NCI-H460 (cell line): ENCODE data around the gene CDH23. TPM values are rescaled to one million over a fixed set of nuclear protein-coding genes. Genes with fewer than 3 reads are reported as not detected.

Experiments
- DNase-seq: peaks from one replicate; pipeline ENCODE4 v3.0.0-alpha.2; 2016; ENCODE audit warnings: low read depth; ENCODE audit errors: extremely low read depth
- total RNA-seq: library from RNA; depleted of rRNA; stranded (reverse); fragments of >200 nt; shearing (Covaris generic); gene quantifications from 2 replicates; pipeline ENCODE4 v1.2.3, GENCODE V29; 2014

Gene CDH23
- total RNA-seq, 1 experiment from 2014 or later, result under 0.01 TPM

DNA sequence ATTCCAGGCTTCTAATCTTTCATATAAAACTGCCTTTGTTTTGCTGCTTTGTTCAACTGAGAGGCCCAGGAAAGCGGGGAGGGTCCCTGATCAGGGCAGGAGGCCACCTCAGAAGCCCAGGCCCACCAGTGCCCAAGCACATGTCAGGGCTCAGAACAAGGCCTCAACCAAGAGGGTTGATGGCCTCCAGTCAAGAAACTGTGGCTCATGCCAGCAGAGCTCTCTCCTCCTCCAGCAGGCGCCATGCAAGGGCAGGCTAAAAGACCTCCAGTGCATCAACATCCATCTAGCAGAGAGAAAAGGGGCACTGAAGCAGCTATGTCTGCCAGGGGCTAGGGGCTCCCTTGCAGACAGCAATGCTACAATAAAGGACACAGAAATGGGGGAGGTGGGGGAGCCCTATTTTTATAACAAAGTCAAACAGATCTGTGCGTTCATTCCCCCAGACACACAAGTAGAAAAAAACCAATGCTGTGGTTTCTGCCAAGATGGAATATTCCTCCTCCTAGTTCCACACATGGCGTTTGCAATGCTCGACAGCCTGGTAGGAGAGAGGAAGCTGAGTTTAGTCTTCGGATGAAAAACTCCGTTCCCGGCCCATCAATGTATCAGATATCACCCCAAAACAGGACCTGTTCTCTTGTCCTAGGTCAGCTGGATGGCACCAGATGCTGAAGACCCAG lies 420.4 kb downstream of the CDH23 start:
- DNase-seq, result no peak

DNA sequence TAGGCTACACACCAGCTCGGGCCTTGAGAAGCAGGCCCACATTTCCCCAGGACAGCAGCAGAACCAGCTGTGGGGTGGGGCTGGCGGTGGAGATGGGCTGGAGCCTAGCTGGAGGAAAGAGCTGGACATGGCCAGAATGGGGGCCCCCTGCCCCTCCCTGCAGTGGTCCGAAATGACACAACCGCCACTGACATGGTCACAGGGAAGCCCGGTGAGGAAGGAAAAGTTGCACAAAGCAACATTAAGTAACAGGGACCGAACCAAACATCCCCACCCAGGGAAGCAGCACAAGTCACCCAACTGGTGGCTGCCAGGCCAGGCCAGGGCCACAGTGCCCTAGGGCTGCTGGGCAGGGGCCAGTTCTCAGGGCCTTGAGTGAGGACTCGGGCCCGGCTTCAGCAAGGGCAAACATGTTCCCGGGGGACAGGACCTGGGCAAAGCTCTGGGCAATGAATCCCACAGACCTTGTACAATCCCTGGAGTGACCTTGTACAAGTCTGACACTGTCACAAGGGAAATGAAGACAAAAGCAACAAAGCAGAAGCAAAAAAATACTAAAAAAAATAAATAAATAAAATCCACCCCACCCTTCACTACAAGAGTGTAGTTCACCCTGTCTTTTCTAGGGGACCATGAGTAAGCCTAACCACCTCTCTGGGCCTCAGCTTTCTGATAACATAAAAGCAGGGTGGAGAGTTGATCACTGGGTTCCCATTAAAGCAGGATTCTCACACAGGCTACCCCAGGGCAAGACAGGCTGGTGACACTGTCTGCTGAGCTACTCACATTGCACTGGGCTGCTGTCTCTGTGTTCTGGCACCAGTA lies 421.3 kb downstream of the CDH23 start:
- DNase-seq, result no peak

DNA sequence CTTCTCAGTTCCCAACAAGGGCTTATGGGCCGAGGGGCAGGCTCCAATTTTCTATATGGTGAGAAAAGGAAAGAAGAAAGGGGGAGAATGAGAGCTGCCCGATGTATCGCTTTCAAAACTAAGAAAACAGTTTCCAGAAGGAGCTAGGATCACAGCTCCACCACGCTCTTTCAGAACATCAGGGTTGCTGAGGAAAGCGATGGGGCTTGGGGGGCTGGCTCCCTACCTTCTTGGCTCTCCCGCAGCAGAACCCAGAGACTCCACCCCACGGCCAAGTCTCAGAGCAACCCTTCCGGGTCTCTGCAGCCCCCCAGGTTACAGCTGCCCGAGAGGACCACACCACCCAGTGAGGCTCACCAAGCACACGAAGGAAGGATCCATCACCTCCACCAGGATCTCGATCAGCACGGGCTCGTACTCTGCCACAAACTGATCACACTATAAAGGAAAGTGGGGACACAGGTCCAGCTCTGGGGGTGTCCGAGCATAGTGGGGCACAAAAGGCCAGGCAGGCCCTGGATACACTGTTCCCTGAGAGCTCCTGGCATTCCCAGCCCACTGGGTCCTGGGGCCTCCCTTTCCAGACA lies 422.0 kb downstream of the CDH23 start:
- no peak for DNase-seq

DNA sequence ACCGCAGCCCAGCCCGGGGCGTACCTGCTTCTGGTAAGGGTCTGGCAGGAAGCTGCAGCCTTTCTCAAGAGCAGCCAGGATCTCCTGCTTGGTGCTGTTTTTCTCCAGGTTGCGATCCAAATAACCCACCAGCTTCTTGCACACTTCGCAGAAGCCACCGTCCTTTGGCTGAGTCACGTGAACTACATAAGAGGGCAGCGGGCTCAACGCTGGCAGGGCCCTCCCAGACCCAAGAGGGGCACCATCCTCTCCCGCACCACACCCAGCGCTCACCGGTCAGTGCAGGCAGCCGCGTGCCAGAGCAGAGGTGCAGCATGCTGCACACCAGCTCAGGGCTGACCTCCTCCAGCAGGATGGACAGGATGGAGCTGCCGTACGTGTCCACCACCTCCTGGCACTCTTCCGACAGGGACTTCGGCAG lies 422.7 kb downstream of the CDH23 start:
- DNase-seq, result no peak

DNA sequence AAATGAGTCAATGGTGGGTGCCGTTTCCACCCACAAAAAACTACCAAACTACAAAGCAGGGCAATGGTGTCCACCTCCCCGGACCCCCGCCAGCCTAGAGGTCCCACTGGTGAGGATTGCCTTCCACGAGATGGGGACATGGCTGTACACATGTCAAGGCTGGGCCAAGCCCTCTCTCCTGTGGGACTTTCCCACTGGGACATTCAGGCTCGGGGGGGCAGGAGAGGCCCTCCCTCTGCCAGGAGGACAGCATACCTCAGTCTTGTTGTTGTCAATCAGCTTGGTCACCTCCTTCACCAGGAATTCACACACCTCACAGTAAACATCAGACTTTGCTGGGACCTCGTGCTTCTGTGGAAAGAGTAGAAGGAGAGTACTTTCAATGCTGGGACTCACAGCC lies 423.3 kb downstream of the CDH23 start:
- no peak for DNase-seq

DNA sequence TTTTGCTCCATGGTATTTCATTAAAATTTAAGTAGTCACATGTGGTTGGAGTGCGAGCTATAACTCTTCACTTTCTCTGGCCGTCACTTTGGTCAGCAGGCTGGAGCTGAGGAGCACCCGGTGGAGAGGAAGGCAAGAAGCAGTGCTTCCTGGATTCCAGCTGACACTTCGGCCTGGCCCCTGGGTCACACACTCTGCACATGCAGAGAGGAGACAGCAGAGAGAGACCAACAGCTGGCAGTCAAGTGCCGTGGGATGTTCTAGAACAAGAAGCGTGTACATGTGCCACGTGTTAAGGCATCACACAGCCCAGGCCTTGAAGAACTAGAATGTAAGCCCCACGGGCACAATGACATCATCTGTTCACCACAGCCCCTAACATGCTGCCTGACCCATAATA lies 424.2 kb downstream of the CDH23 start:
- DNase-seq, result no peak

DNA sequence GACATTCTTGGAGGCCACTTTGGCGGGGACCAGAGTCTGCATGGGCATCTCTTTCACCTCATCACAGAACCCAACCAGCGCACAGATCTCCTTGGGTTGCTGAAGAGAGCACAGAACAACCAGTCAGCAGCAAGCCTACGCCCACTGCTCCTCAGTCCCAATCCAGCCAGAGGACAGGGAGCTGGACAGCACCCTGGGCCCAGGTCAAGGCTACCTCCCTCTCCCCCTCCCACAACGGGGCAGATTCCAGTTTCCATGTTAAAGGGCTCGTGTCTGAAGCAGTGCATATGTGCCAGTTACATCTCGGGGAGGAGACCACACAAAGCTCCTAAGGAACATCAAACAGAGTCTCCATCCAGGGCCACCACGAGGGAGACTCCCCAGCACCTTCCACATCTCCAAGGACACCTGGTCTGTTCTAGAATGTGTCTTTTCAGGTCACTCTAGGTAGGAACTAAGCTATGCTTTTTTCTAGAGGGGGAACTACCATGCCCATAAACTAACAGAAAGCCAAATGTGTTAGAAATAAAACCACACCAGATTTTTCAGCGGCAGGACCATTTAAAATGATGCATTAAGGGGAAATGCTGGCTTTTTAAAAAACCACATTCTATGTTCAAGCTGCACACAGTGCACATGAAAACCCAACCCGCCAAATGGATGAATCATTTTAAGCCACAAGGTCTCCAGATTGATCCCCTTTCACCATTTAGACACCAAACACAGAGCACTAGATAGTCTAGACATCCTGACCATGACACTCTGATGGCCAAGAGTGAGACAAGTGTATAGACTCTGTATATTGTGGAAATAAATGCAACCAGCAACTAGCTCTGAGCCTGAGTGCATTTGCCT lies 425.4 kb downstream of the CDH23 start:
- no peak for DNase-seq

DNA sequence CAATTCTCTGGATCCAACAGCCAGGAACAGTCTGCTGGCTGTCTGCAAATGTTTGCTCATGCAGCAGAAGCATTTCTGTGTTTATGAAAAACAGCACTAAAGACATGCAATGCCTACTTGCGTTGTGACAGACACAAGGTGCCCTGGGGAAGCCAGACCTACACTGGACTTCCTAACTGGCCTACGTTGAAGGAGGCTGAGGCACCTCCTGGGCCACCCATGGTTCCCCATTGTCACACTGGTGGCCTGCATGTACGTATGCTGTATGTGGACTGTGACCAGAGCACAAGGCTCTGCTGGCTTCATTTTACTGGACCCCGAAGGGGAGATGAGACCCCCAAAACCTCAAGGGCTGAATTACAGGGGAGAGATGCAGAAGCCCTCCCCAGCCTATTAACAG lies 426.6 kb downstream of the CDH23 start:
- no peak for DNase-seq

DNA sequence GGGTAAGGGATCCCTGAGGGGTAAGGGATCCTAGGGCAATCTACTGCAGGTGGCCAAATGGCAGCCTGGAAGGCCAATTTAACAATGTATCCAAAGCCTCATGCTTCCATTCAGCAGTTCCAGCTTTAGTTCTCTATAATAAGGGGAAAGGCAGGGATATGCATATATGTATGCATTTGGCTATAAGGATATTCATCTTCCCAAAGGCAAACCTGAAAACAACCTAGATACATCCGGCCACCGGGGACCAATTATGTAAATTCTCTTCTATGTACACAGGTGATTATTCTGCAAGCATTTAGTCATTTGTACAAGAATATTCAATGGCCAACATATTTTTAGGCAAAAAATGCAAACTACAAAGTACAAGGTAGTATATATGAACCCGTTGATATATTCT lies 427.6 kb downstream of the CDH23 start:
- DNase-seq, result no peak

DNA sequence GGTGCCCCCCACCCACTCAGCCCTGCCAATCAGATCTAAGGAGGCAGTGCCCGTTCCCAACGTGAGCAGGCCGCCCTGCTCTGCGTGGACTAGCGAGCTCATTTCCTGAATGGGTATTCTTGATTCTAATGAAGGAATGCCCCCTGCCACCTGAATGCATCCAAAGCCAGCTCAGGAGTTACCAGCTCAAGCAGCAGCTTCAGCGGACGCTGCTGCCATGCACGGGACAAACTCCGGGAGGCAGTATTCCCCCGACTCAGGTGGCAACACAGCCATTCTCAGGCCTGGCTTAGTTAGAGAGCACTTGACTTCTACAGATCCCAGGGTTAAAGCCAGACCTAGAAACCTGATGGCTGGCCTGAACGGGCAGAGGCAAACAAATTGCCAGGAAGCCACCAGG lies 428.5 kb downstream of the CDH23 start:
- DNase-seq, result no peak

DNA sequence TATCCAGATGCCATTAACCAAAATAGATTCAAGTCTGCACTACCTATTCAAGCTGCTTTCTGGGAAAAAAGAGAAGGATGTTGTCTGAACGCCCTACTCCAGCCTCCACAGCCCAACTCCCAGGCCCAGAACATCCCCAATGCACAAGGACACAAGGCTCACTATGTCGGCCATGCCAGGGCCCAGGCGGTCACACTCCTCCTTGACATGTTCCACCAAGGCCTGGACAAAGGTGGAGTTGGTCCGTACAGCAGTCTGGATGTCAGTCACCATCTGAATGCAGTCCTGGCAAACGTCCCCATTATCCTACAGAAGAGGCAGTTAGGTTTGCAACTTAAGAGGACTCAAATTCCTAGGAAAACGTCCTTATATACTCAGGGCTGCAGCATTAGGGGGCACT lies 431.1 kb downstream of the CDH23 start:
- DNase-seq, result no peak

DNA sequence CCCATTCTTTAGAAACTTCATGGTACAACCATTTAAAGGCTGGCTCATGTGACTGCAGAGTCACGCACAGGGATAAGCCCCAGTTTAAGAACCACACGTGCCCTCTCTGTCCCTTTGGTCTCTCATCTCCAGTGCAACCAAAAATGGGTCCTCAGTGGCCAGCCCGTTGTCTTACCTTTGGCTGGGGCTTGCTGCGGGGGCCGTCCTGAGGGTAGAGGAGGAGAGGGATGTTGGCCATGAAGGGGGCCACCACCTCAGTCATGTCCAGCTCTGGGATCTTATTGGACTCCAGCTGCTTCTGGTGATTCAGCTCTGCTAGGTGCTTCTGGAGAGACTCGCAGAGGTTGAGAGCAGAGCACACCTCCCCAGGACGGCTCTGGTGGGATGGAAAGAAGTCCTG lies 432.0 kb downstream of the CDH23 start:
- DNase-seq, result no peak

DNA sequence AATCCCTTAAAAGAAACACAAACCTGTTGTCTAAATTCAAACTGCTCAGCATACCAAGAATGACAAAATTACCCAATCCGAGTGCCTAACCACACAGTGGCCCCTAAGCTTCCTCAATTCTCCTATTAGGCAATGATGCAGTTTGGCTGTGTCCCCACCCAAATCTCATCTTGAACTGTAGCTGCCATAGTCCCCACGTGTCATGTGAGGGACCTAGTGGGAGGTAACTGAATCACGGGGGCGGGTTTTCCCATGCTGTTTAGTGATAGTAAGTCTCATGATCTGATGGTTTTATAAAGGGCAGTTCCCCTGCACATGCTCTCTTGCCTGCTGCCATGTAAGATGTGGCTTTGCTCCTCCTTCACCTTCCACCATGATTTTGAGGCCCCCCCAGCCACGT lies 432.5 kb downstream of the CDH23 start:
- no peak for DNase-seq

DNA sequence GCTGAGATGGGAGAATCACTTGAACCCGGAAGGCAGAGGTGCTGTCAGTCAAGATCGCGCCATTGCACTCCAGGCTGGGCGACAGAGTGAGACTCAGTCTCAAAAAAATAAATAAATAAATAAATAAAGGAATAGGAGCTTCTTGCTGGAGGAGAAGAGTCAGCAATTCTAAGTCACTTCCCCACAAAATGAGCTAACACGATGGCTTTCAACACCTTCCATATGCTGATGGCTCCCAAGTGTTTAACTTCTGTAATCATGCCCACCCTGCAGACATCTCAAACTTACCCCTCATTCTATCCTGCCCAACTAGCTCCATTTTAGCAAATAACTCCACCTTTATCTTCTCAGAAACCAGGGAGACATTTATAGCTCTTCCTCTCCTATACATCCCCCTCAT lies 433.2 kb downstream of the CDH23 start:
- no peak for DNase-seq

DNA sequence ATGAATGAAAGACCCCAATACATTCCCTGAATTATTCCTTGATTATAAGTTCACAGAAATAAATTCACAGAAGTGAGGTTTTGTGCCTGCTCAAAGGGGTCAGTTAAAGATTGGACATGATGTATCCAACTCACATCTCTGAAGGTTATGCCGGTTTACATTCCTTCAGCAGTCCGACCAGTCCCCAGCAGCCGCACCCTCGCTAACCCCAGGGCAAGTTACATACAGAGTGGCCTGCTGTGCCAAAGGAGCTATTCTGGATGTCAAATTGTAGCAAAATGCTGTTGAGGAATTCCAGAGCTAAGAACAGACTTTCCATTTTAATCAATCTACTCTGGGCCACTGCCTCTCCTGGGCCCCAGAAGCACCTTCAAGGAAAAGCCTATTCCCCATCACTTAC lies 434.0 kb downstream of the CDH23 start:
- no peak for DNase-seq

DNA sequence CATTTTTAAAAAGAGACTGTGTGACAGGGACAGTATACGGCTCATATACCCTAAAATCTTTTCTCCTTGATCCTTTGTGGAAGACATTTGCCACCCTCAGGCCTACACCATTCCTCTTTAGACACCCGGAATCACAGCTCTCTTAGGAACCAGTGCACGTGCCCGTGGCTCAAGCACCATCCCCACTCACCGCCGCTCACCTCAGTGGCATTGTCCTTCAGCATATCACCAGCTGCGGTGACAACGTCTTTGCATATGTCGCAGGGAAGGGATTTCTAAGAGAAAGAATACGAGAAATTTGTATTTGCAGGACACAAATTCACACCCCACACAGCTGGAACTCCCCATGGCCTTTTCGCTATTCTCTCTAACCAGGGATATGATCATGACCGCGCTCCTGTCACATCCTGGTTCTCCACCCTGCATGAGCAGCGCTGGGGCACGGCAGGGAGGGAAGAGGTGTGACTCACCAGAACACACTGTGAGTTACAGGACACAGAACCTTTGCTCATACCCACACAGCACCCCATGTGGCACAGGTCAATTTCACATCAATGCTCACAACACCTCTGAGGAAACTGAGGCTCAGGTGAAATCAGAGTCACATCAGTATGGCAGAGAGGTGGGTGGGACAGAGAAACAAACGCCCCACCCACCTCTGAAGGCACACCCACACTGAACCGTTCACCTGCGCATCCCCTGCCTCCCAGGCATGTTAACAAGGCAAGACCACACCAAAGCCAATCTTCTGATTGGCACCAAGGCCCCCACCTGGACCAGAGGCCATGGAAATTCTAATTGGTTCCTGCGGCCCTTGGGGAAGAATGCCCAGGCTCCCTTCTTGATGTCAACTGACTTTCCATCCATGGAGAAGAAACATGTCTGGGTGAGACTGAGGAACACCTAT lies 435.2 kb downstream of the CDH23 start:
- no peak for DNase-seq

DNA sequence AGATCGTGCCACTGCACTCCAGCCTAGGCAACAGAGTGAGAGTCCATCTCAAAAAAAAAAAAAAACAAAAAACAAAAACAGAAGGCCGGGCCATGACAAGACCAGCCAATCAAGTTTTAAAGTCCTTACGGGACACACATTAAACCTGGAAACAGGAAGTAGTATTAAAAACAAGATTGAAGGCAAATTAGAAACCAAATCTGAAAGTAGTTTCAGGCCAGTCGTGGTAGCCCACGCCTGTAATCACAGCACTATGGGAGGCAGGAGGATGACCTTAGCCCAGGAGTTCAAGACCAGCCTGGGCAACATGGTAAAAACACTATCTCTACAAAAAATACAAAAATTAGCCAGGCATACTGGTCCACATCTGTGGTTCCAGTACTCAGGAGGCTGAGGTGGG lies 436.2 kb downstream of the CDH23 start:
- DNase-seq, result no peak

DNA sequence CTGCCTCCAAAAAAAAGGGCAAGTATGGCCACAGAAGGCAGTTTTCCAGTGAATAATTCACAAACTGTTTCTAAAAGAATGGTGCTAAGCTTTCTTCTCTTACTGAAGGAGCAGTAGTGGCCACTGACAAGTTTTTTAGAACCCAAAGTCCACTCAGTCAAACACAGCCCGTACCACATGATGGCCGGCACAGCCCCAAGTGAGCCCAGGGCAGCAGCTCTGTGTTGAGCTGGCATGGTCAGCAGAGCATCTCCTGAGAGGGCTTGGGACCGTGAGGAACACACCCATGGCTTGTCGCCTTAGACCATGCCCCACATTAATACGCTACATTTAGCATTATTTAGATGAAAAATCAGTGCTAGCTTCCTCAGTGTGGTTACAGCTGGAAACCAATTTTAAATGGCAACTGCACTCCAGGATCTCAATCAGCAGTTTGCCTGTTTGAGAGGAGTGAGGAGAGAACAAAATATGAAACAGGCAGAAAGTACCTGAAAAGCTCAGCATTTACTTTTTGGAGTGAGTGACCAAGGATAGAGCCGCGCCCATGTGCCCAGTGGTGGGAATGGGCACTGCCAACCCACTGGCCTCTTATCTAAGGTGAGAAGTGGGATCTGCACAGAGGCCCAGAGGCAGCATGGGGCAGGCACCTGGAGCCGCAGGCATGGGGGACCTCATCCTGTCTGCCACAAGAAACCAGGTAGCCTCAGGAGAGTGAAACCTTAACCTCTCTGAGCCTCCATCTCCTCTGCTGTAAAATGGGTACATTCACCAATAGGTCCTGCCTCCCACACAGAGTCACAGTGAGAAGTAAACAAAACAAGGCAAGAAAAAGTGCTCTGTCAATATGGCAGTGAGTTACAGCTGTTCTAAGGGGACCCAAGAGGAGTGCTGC lies 437.0 kb downstream of the CDH23 start:
- no peak for DNase-seq

DNA sequence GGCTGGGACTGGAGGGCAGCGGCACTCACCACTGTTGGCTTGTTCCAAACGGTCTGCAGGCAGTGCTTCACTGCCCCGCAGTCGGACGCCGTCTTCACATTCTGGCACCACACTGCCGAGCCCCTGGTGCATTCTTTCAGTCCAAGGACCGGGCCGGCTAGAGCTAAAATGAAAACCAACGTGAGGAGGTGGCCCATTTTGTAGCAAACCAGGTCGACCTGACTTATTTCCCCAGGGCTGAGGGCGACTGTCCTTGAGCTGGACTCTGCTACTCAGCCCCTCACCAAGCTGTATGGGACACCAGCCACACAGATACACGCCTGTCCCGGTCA lies 437.6 kb downstream of the CDH23 start:
- DNase-seq, result no peak
